Measurements from ENCODE around the gene ACOT7. TPM values are rescaled to one million over a fixed set of nuclear protein-coding genes. Genes with fewer than 3 reads are reported as not detected.

Gene ACOT7
- total RNA-seq, 4 donors from 2014 or later = 23.5 to 50.7 (median 39.0) TPM

DNA sequence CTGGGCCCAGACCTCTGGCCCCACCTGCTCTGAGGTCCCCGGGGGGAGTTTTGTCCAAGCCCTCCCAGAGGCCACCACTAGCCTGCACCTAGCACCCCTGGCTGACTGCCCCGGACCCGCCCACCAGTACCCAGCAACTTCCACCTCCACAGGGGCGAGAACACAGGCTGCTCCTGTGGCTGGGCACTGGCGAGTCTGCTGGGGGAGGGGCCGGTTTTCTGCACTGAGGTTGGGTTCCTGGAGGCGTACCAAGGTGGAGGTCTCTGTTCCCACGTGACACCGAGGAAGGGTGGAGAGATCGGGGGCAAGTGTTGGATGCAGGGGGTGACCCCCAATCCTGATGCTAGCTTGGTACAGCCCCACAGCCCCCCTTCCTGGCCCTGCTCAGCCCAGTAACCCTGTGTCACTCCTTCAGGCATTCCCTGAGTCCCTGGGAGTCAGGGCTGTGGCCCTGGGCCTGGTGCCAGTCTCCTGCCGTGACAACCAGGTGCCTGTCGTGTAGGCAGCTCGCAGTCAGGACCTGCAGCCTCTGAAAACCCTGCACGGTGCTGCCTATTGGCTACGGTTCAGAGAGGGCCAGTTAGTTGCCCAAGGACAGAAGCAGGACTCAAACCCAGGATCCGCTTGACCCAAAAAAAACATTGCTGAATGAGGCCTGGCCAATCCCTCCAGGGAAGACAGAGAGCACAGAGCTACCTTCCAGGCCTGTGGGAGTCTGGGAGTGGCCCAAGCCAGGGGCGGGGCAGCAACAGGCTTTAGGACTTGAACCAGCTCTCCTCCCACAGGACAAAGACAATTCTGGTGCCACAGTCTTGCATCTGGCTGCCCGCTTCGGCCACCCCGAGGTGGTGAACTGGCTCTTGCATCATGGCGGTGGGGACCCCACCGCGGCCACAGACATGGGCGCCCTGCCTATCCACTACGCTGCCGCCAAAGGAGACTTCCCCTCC is 34.1 kb upstream of the ACOT7 start:
- H3K4me3 ChIP-seq = no peak overlapping the region
- intact Hi-C loops (cut with DNase I) = no loop called here
- WGBS, 2 donors = 45 to 76% methylated on average over 6 to 8 of the region's 26 CpGs
- peaks cover 39 to 85% (median 43%) of the 10 kb centered on the region in 3 donors for H3K4me1 ChIP-seq
- peaks cover 0 to 86% (median 3%) of the 10 kb centered on the region in 4 donors for H3K27me3 ChIP-seq
- TF ChIP-seq CTCF (IDR thresholded peaks at IDR 0.05) = no peak
- no peak for TF ChIP-seq POLR2A (IDR thresholded peaks at IDR 0.05)
- no peak for DNase-seq
- H3K9me3 ChIP-seq = no peaks in the 10 kb centered on the region
- peak overlapping the region; percentile 4 to 64 (median 38) for H3K27ac ChIP-seq
- no peaks in the 10 kb centered on the region for H3K36me3 ChIP-seq

DNA sequence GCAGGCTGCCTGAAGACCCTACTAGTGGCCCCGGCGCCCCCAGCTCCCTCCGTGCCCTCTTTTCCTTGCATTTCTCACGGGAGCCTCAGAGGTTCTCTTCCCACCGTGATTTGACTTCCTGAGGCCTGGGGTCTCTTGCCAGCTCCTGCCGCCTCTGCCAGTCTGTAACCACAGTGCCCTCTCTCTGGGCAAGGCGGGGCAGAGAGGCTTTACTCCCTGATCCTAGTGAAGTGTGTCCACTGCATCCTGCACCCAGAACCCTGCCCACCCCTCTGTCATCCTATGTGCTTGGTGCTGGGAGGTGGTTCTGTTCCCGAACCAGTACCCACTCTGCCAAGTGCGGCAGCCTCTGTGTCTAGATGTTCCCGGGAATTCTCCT is 33.4 kb upstream of the ACOT7 start:
- TF ChIP-seq POLR2A (IDR thresholded peaks at IDR 0.05) = no peak
- no peak for TF ChIP-seq CTCF (IDR thresholded peaks at IDR 0.05)
- peaks cover 0 to 94% (median 3%) of the 10 kb centered on the region in 4 donors for H3K27me3 ChIP-seq
- 77 to 81% methylated on average over 9 of the region's 10 CpGs for WGBS, 2 donors

DNA sequence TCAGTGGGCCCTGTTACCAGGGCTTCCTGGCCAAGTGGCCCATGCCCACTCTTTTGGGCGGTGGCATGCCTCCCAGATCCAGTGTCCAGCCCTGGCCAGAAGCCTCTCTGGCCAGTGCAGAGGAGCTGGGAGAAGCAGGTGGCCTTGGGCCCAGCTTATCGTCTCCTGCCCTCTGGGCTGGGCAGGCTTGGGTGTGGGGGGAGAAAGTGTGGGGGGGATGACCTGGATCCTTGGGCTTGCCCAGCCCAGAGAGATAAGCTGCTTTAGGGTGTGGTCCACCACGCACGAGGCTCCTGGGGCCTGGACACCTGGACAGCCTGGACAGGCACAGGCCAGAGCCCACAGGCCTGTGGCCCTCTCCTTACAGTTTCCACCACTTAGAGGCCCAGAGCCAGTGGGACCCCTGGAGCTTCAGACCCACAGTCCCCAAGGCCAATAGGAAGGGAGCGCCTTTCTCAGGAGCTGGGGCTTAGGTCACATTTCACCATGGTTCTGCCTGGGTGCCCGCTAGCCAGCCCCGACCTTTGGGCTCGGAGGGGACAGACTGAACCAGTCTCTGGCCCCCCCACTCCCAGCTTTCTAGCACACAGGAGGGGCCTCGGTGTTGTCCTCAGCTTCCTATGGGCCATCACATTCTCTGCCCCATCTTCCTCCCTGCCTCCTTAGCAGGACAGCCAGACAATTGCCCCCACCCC is 32.9 kb upstream of the ACOT7 start:
- TF ChIP-seq POLR2A (IDR thresholded peaks at IDR 0.05) = no peak
- no peak for TF ChIP-seq CTCF (IDR thresholded peaks at IDR 0.05)
- intact Hi-C loops (cut with DNase I) = no loop called here
- no peak for DNase-seq
- Histone ChIP-seq H3K27me3 (peaks cover 0 to 99% (median 3%) of the 10 kb centered on the region in 4 donors), H3K9me3 (no peaks in the 10 kb centered on the region), H3K36me3 (no peaks in the 10 kb centered on the region), H3K4me3 (peak overlapping the region in 2 of 4 donors; percentile 49 to 61), H3K4me1 (peaks cover 42 to 96% (median 43%) of the 10 kb centered on the region in 3 donors), H3K27ac (no peak overlapping the region)
- WGBS, 2 donors = 91 to 100% methylated on average over 3 to 6 of the region's 9 CpGs

More for the DNA sequence above, 33.4 kb upstream of the ACOT7 start:
- Histone ChIP-seq H3K27ac (peak overlapping the region in 3 of 4 donors; percentile 4 to 64 (median 38)), H3K4me3 (no peak overlapping the region), H3K36me3 (no peaks in the 10 kb centered on the region), H3K4me1 (peaks cover 39 to 90% (median 43%) of the 10 kb centered on the region in 3 donors), H3K9me3 (no peaks in the 10 kb centered on the region)
- intact Hi-C loops (cut with DNase I) = no loop called here
- no peak for DNase-seq

- Histone ChIP-seq H3K27ac (no peak overlapping the region), H3K27me3 (peaks cover 0 to 100% (median 3%) of the 10 kb centered on the region in 4 donors), H3K4me1 (peaks cover 48 to 96% (median 49%) of the 10 kb centered on the region in 3 donors), H3K4me3 (peak overlapping the region; percentile 31 to 61 (median 40)), H3K36me3 (no peaks in the 10 kb centered on the region), H3K9me3 (no peaks in the 10 kb centered on the region)
- 44 to 48% methylated on average over 2 to 3 of the region's 6 CpGs for WGBS, 2 donors
- TF ChIP-seq POLR2A (IDR thresholded peaks at IDR 0.05) (no peak), CTCF (IDR thresholded peaks at IDR 0.05) (no peak)
- intact Hi-C loops (cut with DNase I) = no loop called here
- no peak for DNase-seq
Measured at GRCh38 chr1:6425658-6426057, 32.1 kb upstream of the ACOT7 start.

Measured in esophagus squamous epithelium (tissue), 5 donors.